Activated T-cell treated with anti-CD3 and anti-CD28 coated beads, Interleukin-2, amount 50 U/mL, for 4 hours (primary cell): ENCODE measurements around the gene TAF4. TPM values are rescaled to one million over a fixed set of nuclear protein-coding genes. Genes with fewer than 3 reads are reported as not detected.

ENCODE experiments used
- ATAC-seq, 2 donors: fragments of 200-7000 bp; cut with Tn5 transposase; one replicate each; pipeline ENCODE4 v1.10.0; 2021
- DNase-seq: peaks from one replicate; pipeline ENCODE4 v3.0.0-alpha.2; 2020
- H3K27me3 Mint-ChIP-seq: one replicate; pipeline ENCODE4 v1.8.0; 2021; ENCODE audit warnings: low read depth, mixed read lengths
- H3K36me3 Mint-ChIP-seq: one replicate; pipeline ENCODE4 v1.8.0; 2022; ENCODE audit warnings: mixed read lengths; ENCODE audit not compliant: insufficient read depth
- H3K4me1 Mint-ChIP-seq: one replicate; pipeline ENCODE4 v1.8.0; 2021; ENCODE audit warnings: low read depth, mixed read lengths
- H3K4me3 Mint-ChIP-seq: one replicate; pipeline ENCODE4 v1.8.0; 2021; ENCODE audit warnings: mild to moderate bottlenecking, moderate library complexity, mixed read lengths
- H3K9me3 Mint-ChIP-seq: one replicate; pipeline ENCODE4 v1.8.0; 2021; ENCODE audit warnings: mixed read lengths
- total RNA-seq, 3 donors: library from RNA; stranded (reverse); gene quantifications; one replicate each; pipeline ENCODE4 v1.2.1, GENCODE V29; 2021

The TAF4 gene
- total RNA-seq, 3 donors from 2014 or later: 26.4 to 31.1 (median 27.0) TPM

DNA sequence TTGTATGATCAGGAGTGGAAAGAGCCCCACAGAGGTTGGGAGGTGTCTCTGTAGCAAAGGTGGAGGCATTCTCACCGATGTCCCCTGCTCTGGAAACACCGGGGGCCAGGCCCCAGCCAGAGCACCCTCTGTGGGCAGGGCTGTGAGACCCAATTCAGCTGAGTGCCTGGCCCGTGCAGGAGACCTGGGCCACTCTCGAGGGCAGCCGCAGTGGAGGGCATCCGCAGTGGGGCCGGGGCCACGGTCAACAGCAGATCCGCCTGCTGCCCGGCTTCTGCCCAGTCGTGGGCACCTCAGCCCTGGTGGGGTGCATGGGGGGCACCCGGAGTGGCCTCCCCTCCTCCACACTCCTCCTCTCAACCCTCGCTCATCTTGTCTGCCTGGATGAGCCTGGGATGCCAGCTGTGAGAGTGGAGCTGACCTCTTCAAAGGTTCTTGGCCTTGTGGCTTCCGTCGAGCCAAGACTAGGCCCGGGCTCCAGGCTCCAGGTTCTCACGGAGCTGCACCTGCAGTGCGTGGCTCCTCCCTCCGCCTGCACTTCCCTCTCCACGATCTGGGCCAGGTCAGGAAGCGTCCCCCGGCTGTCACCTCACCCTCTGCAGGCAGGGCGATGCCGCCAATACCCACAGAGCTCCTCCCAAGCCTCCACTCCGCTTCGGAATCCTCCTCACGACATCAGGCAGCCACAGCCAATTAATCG lies 134.8 kb downstream of the TAF4 start:
- ATAC-seq: no peak
- peaks cover 6% of the 10 kb centered on the region for H3K27me3 Mint-ChIP-seq
- H3K36me3 Mint-ChIP-seq: no peaks in the 10 kb centered on the region
- DNase-seq: no peak
- no peaks in the 10 kb centered on the region for H3K9me3 Mint-ChIP-seq
- H3K4me1 Mint-ChIP-seq: no peaks in the 10 kb centered on the region
- H3K4me3 Mint-ChIP-seq: no peak overlapping the region

DNA sequence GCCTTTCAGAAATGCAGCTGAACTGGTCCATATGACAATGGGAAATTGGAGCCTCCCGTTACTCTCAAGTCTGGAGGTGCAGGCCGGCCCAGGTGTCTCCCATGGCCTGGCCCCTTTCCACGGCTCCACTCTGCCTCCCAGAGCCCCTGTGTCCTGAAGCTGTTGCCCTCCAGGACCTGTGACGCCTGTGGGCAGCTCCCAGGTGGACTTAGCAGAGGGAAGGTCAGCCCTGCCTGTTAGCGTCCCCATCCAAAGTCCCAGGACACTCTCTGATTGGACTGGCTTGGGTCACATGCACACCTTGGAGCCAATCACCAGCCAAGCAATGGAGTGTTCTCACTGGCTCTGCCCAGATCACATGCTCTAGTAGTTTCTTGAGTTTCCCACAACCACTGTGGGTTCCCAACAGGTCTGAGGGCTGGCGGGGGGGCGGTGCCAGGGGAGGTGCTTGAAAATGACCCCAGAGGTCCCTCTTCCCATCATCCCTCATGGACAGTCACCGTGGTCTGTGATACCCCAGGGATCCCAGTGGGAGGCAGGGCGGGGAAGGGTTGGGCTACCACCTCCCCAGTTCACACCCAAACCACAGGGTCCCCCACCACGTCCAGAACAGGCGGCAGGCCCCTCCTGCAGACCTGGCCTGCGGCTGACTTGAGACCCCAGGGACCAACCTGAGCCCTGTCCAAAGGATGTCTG lies 135.6 kb downstream of the TAF4 start:
- Mint-ChIP-seq H3K27me3 (peaks cover 6% of the 10 kb centered on the region), H3K9me3 (no peaks in the 10 kb centered on the region), H3K36me3 (no peaks in the 10 kb centered on the region), H3K4me1 (no peaks in the 10 kb centered on the region), H3K4me3 (no peak overlapping the region)
- ATAC-seq (no peak), DNase-seq (no peak)

DNA sequence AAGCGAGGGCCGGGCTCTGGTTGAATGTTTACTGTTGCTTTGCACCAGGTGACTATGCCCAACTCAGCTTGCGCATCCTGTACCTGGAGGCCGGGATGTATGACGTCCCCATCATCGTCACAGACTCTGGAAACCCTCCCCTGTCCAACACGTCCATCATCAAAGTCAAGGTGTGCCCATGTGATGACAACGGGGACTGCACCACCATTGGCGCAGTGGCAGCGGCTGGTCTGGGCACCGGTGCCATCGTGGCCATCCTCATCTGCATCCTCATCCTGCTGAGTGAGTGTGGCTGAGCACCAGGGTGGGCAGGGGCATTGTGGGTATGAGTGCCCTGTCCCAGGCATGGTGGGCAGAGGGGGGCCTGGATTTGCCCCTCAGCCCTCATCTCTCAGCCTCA lies 136.1 kb downstream of the TAF4 start:
- DNase-seq (no peak), ATAC-seq (no peak)
- no peaks in the 10 kb centered on the region for H3K9me3 Mint-ChIP-seq
- H3K4me3 Mint-ChIP-seq: no peak overlapping the region
- H3K36me3 Mint-ChIP-seq: no peaks in the 10 kb centered on the region
- peaks cover 3% of the 10 kb centered on the region for H3K27me3 Mint-ChIP-seq
- H3K4me1 Mint-ChIP-seq: no peaks in the 10 kb centered on the region

DNA sequence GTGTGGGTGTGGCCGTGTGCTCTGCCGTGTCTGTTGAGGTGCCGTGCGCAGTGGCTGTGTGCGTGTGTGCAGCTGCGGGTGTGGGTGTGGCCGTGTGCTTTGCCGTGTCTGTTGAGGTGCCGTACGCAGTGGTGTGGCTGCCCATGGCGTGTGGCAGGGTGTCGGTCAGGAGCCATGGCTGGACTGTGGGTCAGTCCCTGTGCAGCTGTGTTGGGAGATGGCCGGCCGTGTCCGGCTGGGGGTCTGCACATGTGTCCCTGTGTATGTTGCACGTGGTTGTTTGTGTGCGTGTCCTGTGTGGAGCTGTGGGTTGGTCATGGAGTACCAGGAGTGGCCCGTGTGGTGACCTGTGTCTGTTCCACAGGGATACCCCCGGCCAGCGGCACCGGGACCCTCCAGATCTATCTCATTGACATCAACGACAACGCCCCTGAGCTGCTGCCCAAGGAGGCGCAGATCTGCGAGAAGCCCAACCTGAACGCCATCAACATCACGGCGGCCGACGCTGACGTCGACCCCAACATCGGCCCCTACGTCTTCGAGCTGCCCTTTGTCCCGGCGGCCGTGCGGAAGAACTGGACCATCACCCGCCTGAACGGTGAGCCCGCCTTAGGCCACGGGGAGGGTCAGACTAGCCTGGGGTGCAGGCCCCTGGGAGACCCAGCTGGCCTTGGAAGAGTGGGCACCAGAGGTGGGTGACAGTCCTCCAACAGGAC lies 137.7 kb downstream of the TAF4 start:
- Mint-ChIP-seq H3K4me1 (no peaks in the 10 kb centered on the region), H3K9me3 (no peaks in the 10 kb centered on the region), H3K27me3 (peaks cover 3% of the 10 kb centered on the region), H3K36me3 (no peaks in the 10 kb centered on the region), H3K4me3 (no peak overlapping the region)
- no peak for DNase-seq
- no peak for ATAC-seq

DNA sequence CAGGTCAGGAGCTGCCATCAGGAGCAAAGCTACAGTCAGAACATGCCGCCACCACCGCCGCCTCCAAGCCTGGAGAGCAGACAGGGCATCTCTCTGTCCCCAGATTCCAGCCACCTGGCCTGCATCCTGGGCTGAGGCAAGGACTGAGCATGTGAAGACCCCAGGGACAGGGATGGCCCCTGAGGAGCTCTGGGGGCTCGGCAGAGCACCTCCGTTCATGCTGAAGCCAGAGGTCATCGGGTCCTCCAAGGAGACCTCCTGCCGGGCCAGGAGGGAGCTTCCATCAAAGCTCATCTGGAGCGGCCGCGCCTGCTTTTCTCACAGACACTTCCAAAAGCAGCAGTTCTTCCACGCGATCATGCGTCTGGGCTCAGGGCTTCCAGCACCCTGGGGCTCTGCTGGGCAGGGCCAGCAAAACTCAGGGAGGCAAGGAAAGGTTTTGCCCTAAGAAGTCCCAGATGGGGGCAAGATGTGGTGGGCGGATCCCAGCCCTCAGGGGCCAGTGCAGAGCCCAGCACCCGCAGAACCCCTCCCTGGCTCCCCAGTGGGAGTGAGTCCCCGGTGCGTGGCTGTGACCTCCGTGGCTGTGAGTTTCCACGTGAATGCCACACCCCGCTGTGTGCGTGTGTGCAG lies 138.4 kb downstream of the TAF4 start:
- H3K27me3 Mint-ChIP-seq: no peaks in the 10 kb centered on the region
- ATAC-seq (no peak), DNase-seq (no peak)
- no peaks in the 10 kb centered on the region for H3K36me3 Mint-ChIP-seq
- H3K4me1 Mint-ChIP-seq: no peaks in the 10 kb centered on the region
- H3K4me3 Mint-ChIP-seq: no peak overlapping the region
- H3K9me3 Mint-ChIP-seq: no peaks in the 10 kb centered on the region

DNA sequence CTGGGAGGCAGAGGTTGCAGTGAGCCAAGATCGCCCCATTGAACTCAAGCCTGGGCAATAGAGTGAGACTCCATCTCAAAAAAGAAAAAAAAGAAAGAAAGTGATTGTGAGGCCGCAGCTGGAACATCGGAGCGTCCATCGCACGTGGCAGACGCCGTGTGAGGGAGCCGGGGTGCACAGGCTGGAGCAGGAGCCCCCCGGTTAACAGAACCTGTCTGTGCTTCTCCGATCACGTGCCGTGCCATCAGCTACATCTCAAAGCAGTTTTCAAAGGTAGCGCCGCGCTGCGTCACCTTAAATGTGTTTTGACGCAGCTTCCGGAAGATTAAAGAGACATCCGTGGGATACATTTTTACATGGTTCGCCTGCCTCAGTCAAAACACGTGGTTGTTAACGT lies 138.9 kb downstream of the TAF4 start:
- no peaks in the 10 kb centered on the region for H3K27me3 Mint-ChIP-seq
- no peaks in the 10 kb centered on the region for H3K36me3 Mint-ChIP-seq
- H3K4me3 Mint-ChIP-seq: no peak overlapping the region
- ATAC-seq (no peak), DNase-seq (no peak)
- H3K4me1 Mint-ChIP-seq: no peaks in the 10 kb centered on the region
- H3K9me3 Mint-ChIP-seq: no peaks in the 10 kb centered on the region

DNA sequence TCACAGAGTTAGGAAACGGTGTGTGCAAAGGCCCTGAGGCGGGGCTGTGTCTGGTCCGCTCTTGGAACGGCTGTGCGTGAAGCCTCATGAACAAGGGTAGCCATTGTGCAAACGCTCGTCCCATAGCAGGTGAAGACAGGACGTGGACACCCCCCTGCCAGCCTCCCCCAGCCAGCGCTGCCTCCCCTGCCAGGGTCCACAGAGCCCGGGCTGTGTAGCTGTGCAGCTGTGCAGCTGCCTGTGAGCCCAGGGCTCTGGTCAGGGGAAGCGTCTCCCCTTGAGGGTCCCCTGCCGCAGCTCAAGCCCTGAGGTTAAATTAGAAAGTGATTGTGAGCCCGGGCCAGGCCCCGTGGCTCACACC lies 139.4 kb downstream of the TAF4 start:
- H3K4me3 Mint-ChIP-seq: no peak overlapping the region
- no peaks in the 10 kb centered on the region for H3K4me1 Mint-ChIP-seq
- H3K36me3 Mint-ChIP-seq: no peaks in the 10 kb centered on the region
- DNase-seq: no peak
- no peaks in the 10 kb centered on the region for H3K9me3 Mint-ChIP-seq
- H3K27me3 Mint-ChIP-seq: no peaks in the 10 kb centered on the region
- no peak for ATAC-seq

DNA sequence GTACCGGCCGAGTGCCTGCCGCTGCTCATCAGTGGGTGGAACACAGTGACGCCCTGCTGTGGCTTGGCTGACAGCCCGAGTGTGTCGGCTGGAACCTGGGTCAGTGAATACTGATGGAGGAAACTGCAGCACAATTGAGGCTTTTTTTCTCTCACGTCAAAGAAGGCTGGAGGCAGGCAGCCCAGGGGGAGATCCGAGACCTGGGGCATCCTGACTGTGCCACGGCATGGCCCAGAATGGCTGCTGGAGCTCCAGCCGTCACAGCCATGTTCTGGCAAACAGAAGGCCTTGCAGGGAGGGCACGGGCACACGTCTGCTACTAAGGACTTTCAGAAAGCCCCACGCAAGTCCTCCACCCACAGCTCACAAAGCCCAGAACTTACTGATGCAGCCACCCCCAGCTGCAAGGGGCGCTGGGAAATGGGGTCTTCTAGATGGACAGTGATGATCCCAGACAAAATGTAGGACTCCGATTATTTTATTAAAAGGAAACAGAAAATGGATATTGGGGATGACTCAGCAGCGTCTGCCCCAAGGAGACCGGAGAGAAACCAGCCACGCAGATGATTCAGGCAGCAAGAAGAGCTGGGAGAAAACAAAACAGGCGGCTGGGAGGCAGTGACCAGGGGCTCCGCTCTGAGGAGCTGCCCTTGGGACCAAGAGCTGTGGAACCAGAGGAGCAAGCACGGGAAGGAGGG lies 140.0 kb downstream of the TAF4 start:
- no peaks in the 10 kb centered on the region for H3K4me1 Mint-ChIP-seq
- H3K9me3 Mint-ChIP-seq: no peaks in the 10 kb centered on the region
- DNase-seq (no peak), ATAC-seq (no peak)
- no peak overlapping the region for H3K4me3 Mint-ChIP-seq
- H3K27me3 Mint-ChIP-seq: no peaks in the 10 kb centered on the region
- H3K36me3 Mint-ChIP-seq: no peaks in the 10 kb centered on the region

DNA sequence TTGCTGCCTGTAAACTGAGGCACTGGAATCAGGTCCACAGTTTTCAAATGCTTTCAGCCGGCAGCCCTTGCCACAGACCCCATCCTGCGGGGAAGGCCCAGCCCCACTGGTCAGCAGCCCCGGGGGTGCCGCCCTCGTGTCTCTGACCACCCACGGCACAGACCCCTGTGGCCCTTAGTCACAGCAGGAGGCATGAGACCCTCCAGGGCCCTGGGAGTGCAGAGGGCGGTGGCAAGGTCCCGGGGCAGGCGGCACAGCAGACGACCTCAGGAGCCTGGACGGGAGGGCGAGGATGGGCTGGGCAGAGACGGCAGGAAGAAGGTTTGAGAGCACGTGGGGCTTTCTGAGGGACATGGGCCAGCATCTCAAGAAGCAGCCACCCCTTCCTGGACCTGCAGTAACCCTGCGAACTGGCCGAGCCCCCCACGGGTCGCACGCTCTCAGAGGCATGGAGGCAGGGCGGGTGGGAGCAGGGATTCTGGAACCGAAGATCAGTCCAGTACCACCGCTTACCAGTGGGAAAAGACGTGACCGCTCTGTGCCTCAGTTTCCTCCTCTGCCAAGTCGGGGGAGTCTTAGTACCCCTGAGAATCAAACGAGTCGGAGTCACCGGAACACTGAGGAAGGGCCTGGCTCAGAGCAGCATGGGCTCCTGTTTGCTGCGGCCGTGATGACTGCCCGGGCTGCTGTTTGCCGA lies 140.7 kb downstream of the TAF4 start:
- H3K27me3 Mint-ChIP-seq: no peaks in the 10 kb centered on the region
- no peaks in the 10 kb centered on the region for H3K4me1 Mint-ChIP-seq
- no peaks in the 10 kb centered on the region for H3K9me3 Mint-ChIP-seq
- H3K4me3 Mint-ChIP-seq: no peak overlapping the region
- ATAC-seq: no peak
- DNase-seq: no peak
- H3K36me3 Mint-ChIP-seq: no peaks in the 10 kb centered on the region

Other genes with a start within 250 kb of the TAF4 start
- 10 to 100 TPM; 35.2 to 41.3 (median 40.9) TPM for gene LSM14B, start 56.6 kb upstream of the TAF4 start, total RNA-seq
- 100 to 1,000 TPM; 651 to 699 (median 689) TPM for gene PSMA7, start 77.5 kb upstream of the TAF4 start, total RNA-seq
- gene SS18L1, start 77.9 kb upstream of the TAF4 start, total RNA-seq: 10 to 100 TPM; 14.4 to 16.1 (median 14.5) TPM
- gene MTG2, start 117.1 kb upstream of the TAF4 start, total RNA-seq: 10 to 100 TPM; 38.3 to 57.6 (median 49.8) TPM
- gene HRH3, start 154.4 kb upstream of the TAF4 start, total RNA-seq: not detected
- 10 to 100 TPM; 17.5 to 22.5 (median 19.2) TPM for gene OSBPL2, start 172.6 kb upstream of the TAF4 start, total RNA-seq
- gene ADRM1, start 237.1 kb upstream of the TAF4 start, total RNA-seq: 100 to 1,000 TPM; 259 to 285 (median 274) TPM